GM19397 (cell line): ENCODE data around the gene RDX.

Experiments used
- ATAC-seq: cut with Tn5 transposase; IDR thresholded peaks from one replicate; pipeline ENCODE4 v1.9.1; 2021; ENCODE audit warnings: mild to moderate bottlenecking, moderate library complexity; ENCODE audit not compliant: unreplicated experiment

Gene RDX

GRCh38 chr11:110176366-110177085 lies 119.9 kb downstream of the RDX start:
- ATAC-seq: no peak

GRCh38 chr11:110174645-110175310 lies 121.6 kb downstream of the RDX start:
- no peak for ATAC-seq

DNA sequence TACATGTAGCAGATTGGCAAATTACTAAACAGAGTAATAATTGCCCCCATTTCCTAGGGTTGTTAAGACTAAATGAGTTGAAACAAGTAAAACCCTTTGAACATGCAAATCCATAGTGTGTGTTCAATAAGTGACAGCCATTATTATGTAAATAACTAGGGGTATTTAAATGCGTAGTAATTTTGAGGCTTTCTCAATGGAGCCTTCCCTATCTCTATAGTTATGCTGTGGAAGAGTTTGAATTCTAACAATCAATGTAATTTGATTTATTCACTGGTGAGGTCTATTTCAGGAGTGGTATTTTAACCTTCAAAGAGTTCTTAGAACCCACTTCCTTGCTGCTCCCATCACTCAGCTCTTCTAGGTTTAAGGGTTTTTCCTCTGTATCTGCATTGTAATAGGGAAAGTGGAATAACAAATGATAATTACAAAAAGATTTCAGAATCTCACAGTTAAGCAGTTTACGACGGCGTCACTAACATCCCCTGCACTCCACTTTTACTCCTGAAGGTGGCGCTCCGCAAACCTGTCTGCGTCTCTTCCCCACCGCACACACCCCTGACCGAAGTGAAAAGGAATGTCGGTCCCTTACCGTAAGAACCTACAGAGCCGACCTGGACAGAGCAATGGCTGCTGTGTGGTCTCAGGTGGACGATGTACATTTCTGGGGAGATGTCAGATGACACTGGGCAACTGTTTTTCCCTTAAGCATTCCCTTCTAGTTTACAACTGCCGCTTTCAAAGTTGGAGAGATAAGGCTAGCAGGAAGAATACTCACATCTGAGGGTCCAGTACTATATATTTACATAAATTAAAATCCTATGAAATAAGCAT lies 122.4 kb downstream of the RDX start:
- no peak for ATAC-seq

DNA sequence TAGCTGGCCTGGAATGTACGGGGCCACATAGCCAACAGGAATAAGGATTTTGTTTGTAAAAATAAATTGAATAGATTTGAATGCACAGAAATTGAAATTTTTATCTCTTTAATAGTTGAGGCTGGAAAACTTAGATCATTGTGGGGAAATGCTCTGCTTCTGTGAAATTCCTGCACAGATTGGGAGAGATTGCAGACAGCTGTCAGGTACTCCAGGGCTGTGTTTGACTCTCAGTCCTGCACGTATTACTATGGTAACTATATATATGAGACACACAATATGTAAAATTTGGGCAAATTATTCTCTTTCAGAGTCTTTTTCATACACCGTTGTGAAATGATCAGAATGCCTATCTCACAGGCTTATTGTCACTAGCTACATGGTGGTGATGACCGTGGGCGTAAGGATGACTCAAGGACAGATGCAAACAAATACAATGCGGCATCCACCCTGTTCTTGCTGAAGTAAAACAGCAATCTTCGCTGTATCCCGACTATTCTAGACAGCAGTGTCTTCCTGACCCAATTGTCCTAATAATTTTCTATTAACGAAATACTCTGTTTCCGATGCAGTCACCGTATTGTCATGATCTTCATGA lies 123.8 kb downstream of the RDX start:
- no peak for ATAC-seq

- no peak for ATAC-seq
These were observed 126.7 kb downstream of the RDX start for GRCh38 chr11:110169738-110170137.

GRCh38 chr11:110168033-110168803 lies 128.2 kb downstream of the RDX start:
- no peak for ATAC-seq

DNA sequence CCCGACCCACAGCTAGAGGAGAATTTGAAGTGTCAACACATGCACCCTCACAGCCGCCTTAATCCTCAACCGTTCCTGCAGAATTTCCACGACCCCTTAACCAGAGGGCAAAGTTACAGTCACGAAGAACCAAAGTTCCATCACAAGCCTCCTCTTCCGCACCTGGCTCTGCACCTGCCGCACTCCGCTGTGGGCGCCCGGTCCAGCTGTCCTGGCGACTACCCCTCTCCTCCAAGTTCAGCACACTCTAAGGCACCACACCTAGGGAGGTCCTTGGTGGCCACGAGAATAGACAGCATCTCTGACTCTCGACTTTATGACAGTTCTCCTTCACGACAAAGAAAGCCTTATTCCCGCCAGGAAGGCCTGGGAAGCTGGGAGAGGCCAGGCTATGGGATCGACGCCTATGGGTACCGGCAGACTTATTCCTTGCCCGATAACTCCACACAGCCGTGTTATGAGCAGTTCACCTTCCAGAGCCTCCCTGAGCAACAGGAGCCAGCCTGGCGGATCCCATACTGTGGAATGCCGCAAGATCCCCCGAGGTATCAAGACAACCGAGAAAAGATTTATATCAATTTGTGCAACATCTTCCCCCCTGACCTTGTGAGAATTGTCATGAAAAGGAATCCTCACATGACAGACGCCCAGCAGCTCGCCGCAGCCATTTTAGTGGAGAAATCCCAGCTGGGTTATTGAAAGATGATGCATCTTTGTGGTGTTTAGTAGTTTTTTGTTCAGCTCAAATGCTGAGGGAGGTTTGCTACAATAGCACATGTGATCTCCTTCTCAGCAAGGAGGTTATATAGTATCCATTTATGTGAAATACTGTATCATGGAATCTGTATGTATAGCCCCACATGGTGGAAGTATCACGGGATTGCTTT lies 131.1 kb downstream of the RDX start:
- ATAC-seq: no peak

DNA sequence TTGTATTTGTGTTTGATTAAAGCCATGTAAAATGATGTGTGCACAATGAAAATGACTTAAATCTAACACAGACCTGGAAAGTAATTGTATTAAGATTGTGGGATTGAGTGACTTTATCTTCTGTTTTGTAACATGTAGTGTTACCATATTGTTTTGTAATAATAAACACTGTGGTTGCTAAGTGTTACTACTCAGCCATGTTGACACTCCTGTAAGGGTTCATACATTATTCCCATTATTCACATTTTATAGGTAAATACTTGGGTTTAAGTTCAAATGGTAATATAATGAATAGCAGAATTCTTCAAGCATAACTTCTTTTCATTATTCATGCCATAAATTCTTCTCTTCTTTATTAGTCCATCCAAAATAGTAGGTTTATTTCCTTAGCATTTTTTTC lies 134.2 kb downstream of the RDX start:
- ATAC-seq: no peak

DNA sequence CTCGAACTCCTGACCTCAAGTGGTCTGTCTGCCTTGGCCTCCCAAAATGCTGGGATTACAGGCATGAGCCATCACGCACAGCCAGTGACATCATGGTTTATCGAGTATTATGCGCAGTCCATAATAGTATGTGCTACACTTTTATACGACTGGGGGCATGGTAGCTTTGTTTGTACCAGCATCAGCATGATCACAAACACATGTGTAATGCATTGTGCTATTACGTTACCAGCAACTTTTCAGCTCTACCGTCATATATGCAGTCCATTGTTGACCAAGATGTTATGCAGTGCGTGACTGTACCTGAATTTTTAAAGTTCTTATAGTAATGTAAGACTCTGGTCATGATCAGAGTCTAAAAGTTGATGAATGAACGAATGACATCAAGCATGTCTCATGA lies 135.4 kb downstream of the RDX start:
- no peak for ATAC-seq

DNA sequence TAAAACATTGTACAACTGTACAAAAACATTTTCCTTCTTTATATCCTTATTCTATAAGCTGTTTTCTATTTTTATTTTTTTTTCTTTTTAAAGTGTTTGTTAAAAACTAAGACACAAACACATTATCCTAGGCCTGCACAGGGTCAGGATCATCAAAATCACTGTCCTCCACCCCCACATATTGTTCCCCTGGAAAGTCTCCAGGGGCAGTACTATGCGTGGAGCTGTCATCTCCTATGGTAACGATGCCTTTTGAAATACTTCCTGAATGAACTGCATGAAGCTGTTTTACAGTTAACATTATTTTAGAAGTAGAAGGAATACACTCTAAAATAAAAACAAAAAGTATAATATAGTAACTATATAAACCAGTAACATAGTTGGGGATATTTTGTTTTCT lies 136.0 kb downstream of the RDX start:
- ATAC-seq: no peak

- ATAC-seq: no peak
These were observed 136.4 kb downstream of the RDX start for GRCh38 chr11:110160016-110160415.

GRCh38 chr11:110159476-110159875 lies 136.9 kb downstream of the RDX start:
- ATAC-seq: no peak

- ATAC-seq: no peak
These were observed 137.9 kb downstream of the RDX start for GRCh38 chr11:110158317-110159200.

GRCh38 chr11:110156503-110156902 lies 139.9 kb downstream of the RDX start:
- no peak for ATAC-seq

- ATAC-seq: no peak
These were observed 142.9 kb downstream of the RDX start for GRCh38 chr11:110153474-110153873.

DNA sequence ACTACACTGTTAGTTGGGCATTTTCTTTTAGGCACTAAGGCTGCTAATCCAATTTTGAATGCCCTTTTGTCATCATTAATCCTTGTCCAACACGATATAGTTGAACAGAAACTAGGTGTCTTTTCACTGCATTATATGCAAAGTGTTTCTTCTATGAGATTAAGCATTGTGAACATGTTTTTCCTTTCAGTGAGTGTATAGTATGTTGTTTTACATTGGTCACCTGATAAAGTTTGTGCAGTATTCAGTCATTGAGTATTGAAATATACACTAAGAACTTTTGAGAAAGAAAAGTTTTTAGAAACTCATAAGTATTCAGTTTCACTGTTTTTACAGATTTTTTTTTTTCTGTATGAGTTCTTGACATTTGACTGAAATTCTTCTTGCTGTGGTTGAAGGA lies 144.2 kb downstream of the RDX start:
- ATAC-seq: no peak

DNA sequence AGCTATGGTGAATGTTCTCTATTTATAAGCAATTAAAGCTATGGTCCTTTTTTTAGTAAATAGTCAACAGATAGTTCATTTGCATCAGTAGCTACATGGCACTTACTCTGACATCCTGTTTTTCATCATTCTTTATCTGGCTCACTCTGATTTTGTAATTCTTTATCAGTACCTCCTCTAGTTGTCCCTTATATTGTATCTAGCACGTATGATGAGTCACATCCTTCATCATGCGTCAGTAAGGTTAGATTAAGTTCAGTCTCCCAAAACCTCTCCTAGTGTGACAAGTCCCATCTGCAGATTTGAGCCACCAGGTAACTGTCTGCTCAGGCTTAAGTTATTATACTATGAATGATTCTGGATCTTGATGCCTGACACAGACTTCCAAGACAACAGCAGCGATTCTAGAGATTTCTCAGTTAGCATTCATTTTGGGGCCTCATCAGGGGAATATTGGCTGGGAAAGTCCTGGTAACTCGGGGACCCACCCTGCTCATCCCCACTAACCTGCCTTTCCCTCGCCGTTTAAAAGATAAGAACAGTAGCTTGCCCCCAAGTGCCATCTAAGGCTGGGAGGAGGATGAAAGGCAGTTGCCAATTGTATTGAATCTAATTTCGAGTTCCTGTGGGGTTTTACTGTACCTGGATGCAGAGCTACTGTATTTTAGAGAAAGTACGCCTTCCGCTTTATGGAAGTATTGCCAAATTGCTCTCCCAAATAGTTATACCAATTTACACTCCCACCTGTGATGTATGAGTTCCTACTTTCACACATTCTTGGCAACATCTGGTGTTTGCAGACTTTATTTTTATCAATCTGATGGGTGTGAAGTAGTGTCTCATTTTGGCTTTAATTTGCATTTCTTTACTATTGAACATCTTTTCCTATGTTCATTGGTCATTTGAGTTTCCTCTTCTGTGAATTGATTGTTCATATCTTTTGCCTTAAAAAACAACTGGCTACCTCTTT lies 147.4 kb downstream of the RDX start:
- no peak for ATAC-seq
